HepG2 (cell line): ENCODE measurements around the gene CCDC88B. TPM values are rescaled to one million over a fixed set of nuclear protein-coding genes. Genes with fewer than 3 reads are reported as not detected.

Source experiments
- ATAC-seq: fragments of 200-7000 bp; cut with Tn5 transposase; 3 replicates; pipeline ENCODE4 v1.9.1; 2020; ENCODE audit warnings: mild to moderate bottlenecking, moderate library complexity
- BruUV-seq: library from RNA; stranded (reverse); fragments of 400-500 nt; replicated peaks from 2 replicates; lab custom pipeline; 2021; lab: Mats Ljungman, UMichigan
- CTCF ChIA-PET: fragments of 300-600 bp; formaldehyde crosslinking; extraction: SDS; loops from one replicate; lab custom pipeline; 2021; ENCODE audit warnings: low total read pairs, inconsistent platforms, low intra/inter-chr PET ratio; lab: Yijun Ruan, JAX
- POLR2A ChIA-PET: fragments of 350-600 bp; sonication (Branson Sonifier 250); formaldehyde crosslinking; loops from one replicate; lab custom pipeline; 2020; ENCODE audit warnings: antibody characterized with exemption, inconsistent platforms; lab: Yijun Ruan, JAX
- DNase-seq: peaks from one replicate; pipeline ENCODE4 v3.0.0-alpha.2; 2015; ENCODE audit warnings: low spot score
- FAIRE-seq: peaks from 3 replicates; lab custom pipeline; 2011; peaks lifted over from hg19 to GRCh38; lab: Jason Lieb, UNC
- H2AFZ ChIP-seq: one replicate; pipeline ENCODE4 v1.6.1; 2011; ENCODE audit warnings: low read length, inconsistent platforms
- H3K27ac ChIP-seq: fragments of 300-600 bp; 3 replicates; pipeline ENCODE4 v1.8.0; 2011; ENCODE audit warnings: mixed run types, mild to moderate bottlenecking, mixed read lengths, low read length, inconsistent platforms; ENCODE audit not compliant: insufficient read depth; ENCODE audit errors: extremely low read length
- H3K27me3 ChIP-seq, 2 experiments: fragments of 200-600 bp in 1 of 2; 2 replicates in 1 of 2; 3 replicates in 1 of 2; pipeline versions ENCODE4 v1.6.0 to v1.8.0; 2011; ENCODE audit warnings: low read length in 2 of 2, mild to moderate bottlenecking in 2 of 2, moderate library complexity in 2 of 2, inconsistent platforms in 1 of 2; ENCODE audit not compliant: insufficient read depth in 2 of 2, control insufficient read depth in 1 of 2
- H3K36me3 ChIP-seq, 2 experiments: fragments of 200-600 bp in 1 of 2; replicated peaks in 1 of 2; 2 replicates in 1 of 2; 3 replicates in 1 of 2; pipeline versions ENCODE4 v1.5.1 to v1.8.0; 2011; ENCODE audit warnings: low read length in 2 of 2, inconsistent platforms in 1 of 2; ENCODE audit not compliant: insufficient read depth in 2 of 2, control insufficient read depth in 1 of 2
- H3K4me1 ChIP-seq: 2 replicates; pipeline ENCODE4 v1.5.1; 2012; ENCODE audit warnings: low read length, inconsistent platforms; ENCODE audit not compliant: insufficient read depth
- H3K4me2 ChIP-seq: 2 replicates; pipeline ENCODE4 v1.6.0; 2011; ENCODE audit warnings: low read depth, low read length, inconsistent platforms
- H3K4me3 ChIP-seq, 3 experiments: fragments of 200-600 bp in 1 of 3; sonication (generic), shearing (Covaris generic) in 1 of 3; replicated peaks in 1 of 3; 2 replicates each; pipeline ENCODE4 v1.5.1; 2011 to 2016; ENCODE audit warnings: low read length in 3 of 3, inconsistent platforms in 2 of 3, low read depth in 2 of 3, mild to moderate bottlenecking in 2 of 3, control low read depth in 1 of 3, mixed read lengths in 1 of 3; ENCODE audit not compliant: insufficient read depth in 1 of 3
- H3K79me2 ChIP-seq: one replicate; pipeline ENCODE4 v1.6.1; 2011; ENCODE audit warnings: low read length, inconsistent platforms; ENCODE audit not compliant: insufficient read depth
- H3K9ac ChIP-seq: 2 replicates; pipeline ENCODE4 v1.6.0; 2011; ENCODE audit warnings: mild to moderate bottlenecking, low read depth, low read length, inconsistent platforms; ENCODE audit not compliant: insufficient read depth
- H3K9me3 ChIP-seq: 2 replicates; pipeline ENCODE4 v1.5.1; 2012; ENCODE audit warnings: mild to moderate bottlenecking, low read length
- H4K20me1 ChIP-seq: 2 replicates; pipeline ENCODE4 v1.6.0; 2011; ENCODE audit warnings: inconsistent platforms, mild to moderate bottlenecking, low read length, moderate library complexity; ENCODE audit not compliant: insufficient read depth
- AKNA ChIP-seq: sonication (generic); formaldehyde crosslinking; IDR thresholded peaks from 2 replicates; pipeline ENCODE4 v1.4.0; 2020; ENCODE audit warnings: missing genetic modification reagents, borderline replicate concordance
- CBX1 ChIP-seq: IDR thresholded peaks from one replicate; pipeline ENCODE4 v1.6.1; 2016; ENCODE audit warnings: antibody characterized with exemption, low read depth
- CREB1 ChIP-seq, 2 experiments: fragments of 450-650 bp in 1 of 2; IDR thresholded peaks; 2 replicates each; pipeline ENCODE4 v1.6.1; 2016 to 2017; ENCODE audit warnings: control low read depth in 1 of 2, mild to moderate bottlenecking in 1 of 2, missing compliant biosample characterization in 1 of 2, missing genetic modification characterization in 1 of 2
- FOSL2 ChIP-seq: sonication (generic); formaldehyde crosslinking; IDR thresholded peaks from 2 replicates; pipeline ENCODE4 v1.4.0; 2020; ENCODE audit warnings: missing genetic modification reagents
- IRF9 ChIP-seq: sonication (generic); formaldehyde crosslinking; IDR thresholded peaks from 2 replicates; pipeline ENCODE4 v1.8.0; 2022; ENCODE audit warnings: missing genetic modification reagents, mild to moderate bottlenecking, borderline replicate concordance
- MAFF ChIP-seq: IDR thresholded peaks from 2 replicates; pipeline ENCODE4 v1.6.1; 2011; ENCODE audit warnings: low read depth, low read length, improper control_type of control experiment
- PHF8 ChIP-seq: sonication (generic); formaldehyde crosslinking; IDR thresholded peaks from 2 replicates; pipeline ENCODE4 v1.5.0; 2020; ENCODE audit warnings: missing genetic modification reagents
- TSC22D2 ChIP-seq: sonication (generic); formaldehyde crosslinking; IDR thresholded peaks from 2 replicates; pipeline ENCODE4 v1.5.1; 2020; ENCODE audit warnings: missing genetic modification reagents, mild to moderate bottlenecking, borderline replicate concordance
- ZBTB39 ChIP-seq: sonication (generic); formaldehyde crosslinking; IDR thresholded peaks from 2 replicates; pipeline ENCODE4 v1.5.0; 2020; ENCODE audit warnings: missing genetic modification reagents
- ZNF672 ChIP-seq: sonication (generic); formaldehyde crosslinking; IDR thresholded peaks from 2 replicates; pipeline ENCODE4 v1.8.1; 2022; ENCODE audit warnings: missing genetic modification reagents
- ZNF816 ChIP-seq: sonication (generic); formaldehyde crosslinking; IDR thresholded peaks from 2 replicates; pipeline ENCODE4 v1.8.0; 2022; ENCODE audit warnings: missing genetic modification reagents, mild to moderate bottlenecking, borderline replicate concordance
- WGBS: methylation state at CpG from one replicate; pipeline ENCODE4 v1.1.6; 2017; ENCODE audit warnings: low lambda C conversion rate; 5-methylcytosine and 5-hydroxymethylcytosine counted together
- in situ Hi-C: cut with HindIII; loops from 2 replicates; pipeline ENCODE4 v1.10.0; 2017; ENCODE audit warnings: low pct_unique_long_range_greater_than_20kb; ENCODE audit not compliant: extremely low pct_ligation_motif_present
- intact Hi-C: fragments of 100-400 bp; cut with micrococcal nuclease; formaldehyde crosslinking; loops from one replicate; pipeline ENCODE4 v1.10.0; 2022; ENCODE audit not compliant: unreplicated experiment
- polyA plus RNA-seq, 8 experiments: library from polyadenylated mRNA; depleted of rRNA in 3 of 8; stranded (reverse) in 7 of 8; unstranded in 1 of 8; fragments of >200 nt; fragmentation: Illumina TruSeq in 4 of 8; extraction: Trizol in 4 of 8; gene quantifications; 2 replicates each; pipeline versions ENCODE4 v1.2.1 to v1.2.3, GENCODE V29; 2011 to 2016; ENCODE audit warnings: low read depth in 4 of 8, missing spikeins in 1 of 8, mixed read lengths in 1 of 8; ENCODE audit not compliant: insufficient read depth in 1 of 8
- total RNA-seq, 5 experiments: library from RNA; depleted of rRNA; stranded (reverse); fragments of >200 nt; fragmentation: Illumina TruSeq; extraction: Trizol; gene quantifications; 2 replicates each; pipeline ENCODE4 v1.2.3, GENCODE V29; 2016; ENCODE audit warnings: low read depth in 1 of 5

The CCDC88B gene
- total and polyA plus RNA-seq, 2 of the 13 experiments (the other 11 are each of a cell fraction or from before 2014, with no cell fraction given) = 3.6 to 4.8 TPM

GRCh38 chr11:64385945-64386704, 46.1 kb downstream of the CCDC88B start:
- Histone ChIP-seq H3K4me2 (no peak overlapping the region), H3K27me3 (peaks cover 6 to 50% of the 10 kb centered on the region in 2 experiments; a peak in 4 of 5 replicates), H2AFZ (no peak overlapping the region), H3K9ac (no peak overlapping the region), H4K20me1 (no peaks in the 10 kb centered on the region), H3K9me3 (no peaks in the 10 kb centered on the region), H3K4me1 (no peaks in the 10 kb centered on the region), H3K27ac (no peak overlapping the region)
- peak; percentile 33 for DNase-seq
- CTCF ChIA-PET = no interaction called here
- 51% methylated on average over 11 of the region's 11 CpGs for WGBS
- in situ Hi-C loops (no loop called here), intact Hi-C loops (no loop called here)
- no TSS peak for BruUV-seq
- POLR2A ChIA-PET = no interaction called here
- 0 out of 2 replicates have a peak, but pooled peaks have one; percentile 12 for TF ChIP-seq CREB1 (IDR thresholded peaks at IDR 0.05)
- TF ChIP-seq CREB1 (CRISPR knock-in tag; IDR thresholded peaks at IDR 0.05) = no peak
- no peak for TF ChIP-seq MAFF
- TF ChIP-seq TSC22D2 (CRISPR knock-in tag) = no peak
- TF ChIP-seq ZNF816 (CRISPR knock-in tag) = no peak
- no peak for TF ChIP-seq AKNA (CRISPR knock-in tag)
- no peak for TF ChIP-seq ZBTB39 (CRISPR knock-in tag)
- TF ChIP-seq CBX1 = no peak
- 0 out of 2 replicates have a peak, but pooled peaks have one; percentile 27 for TF ChIP-seq FOSL2 (CRISPR knock-in tag)
- no peak for TF ChIP-seq ZNF672 (CRISPR knock-in tag)
- no peak for TF ChIP-seq IRF9 (CRISPR knock-in tag)
- TF ChIP-seq PHF8 (CRISPR knock-in tag) = no peak
- TF ChIP-seq, all 625 proteins: peak for 2
- ATAC-seq (no peak), FAIRE-seq (no peak)
- no peak overlapping the region for H3K4me3 ChIP-seq
- H3K79me2 ChIP-seq = no peaks in the 10 kb centered on the region
- H3K36me3 ChIP-seq = no peaks in the 10 kb centered on the region
